GM21786 (cell line): ENCODE results near the gene LGI2.

Experiments
- ATAC-seq: cut with Tn5 transposase; IDR thresholded peaks from one replicate; pipeline ENCODE4 v1.9.1; 2021; ENCODE audit not compliant: unreplicated experiment

The LGI2 gene

DNA sequence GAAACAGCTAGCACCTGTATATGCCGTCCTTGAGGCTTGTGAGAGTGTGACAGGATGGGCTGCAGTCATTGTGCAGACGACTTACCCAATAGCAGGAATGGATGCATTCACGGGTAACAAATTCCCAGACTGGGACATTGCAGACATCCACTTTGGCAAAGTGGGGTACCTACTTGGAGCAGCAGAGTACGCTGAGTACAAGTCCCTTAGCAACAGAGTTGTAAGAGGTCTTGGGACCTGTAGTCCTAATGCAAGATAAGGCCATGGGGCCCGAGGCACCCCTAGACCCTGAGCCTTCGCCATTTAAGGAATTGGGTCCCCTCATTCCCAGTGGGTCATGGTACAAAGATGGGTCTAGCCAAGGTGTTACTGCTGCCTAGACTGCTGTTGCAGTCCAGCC lies 62.5 kb downstream of the LGI2 start:
- ATAC-seq = no peak

DNA sequence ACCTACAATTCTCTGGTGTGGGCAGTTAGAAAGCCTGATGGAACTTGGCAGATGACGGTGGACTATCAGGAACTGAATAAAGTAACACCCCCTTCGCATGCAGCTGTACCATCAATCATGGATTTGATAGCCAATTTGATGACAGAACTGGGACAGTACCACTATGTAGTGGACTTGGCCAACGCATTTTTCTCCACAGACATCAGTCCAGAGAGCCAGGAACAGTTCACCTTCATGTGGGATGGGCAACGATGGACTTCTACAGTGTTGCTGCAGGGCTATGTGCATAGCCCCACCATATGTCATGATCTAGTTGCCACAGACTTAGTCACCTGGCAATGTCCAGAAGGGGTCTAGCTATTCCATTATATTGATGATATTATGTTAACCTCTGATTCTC lies 63.4 kb downstream of the LGI2 start:
- ATAC-seq = no peak

DNA sequence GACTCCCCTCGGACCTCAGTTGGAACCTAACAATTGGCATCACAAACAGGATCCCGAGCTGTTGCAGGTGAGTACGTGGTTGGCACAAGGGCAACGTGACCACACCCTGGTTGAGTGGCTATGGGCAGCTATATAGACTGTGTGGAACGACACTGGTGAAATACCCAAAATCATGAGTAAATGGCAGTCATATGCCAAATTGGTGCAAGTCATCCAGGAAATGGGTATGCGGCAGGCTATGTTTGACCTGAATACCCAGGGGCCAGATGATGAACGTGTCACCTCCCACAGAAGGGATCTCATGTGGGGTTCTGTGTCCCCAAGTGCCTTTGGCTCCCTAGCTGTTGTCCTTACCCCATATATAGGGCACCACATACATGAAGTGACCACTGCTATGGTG lies 64.7 kb downstream of the LGI2 start:
- no peak for ATAC-seq

DNA sequence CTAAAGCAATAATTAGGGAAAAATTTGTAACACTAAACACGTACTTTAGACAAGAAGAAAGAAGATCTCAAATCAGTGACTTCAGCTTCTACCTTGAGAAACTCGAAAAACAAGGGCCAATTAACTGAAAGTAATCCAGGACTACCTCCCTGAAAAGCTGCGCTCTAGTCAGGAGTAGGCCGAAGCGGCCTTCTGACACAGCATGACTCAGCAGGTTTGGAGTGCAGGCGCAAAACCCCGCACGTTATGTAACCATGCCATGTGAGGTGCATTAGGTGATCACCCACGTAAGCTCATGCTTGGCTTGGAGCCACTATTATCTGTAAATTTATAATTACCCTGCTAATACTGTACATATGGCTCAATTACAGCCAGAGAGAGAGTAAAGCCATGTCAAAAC lies 65.1 kb downstream of the LGI2 start:
- no peak for ATAC-seq

DNA sequence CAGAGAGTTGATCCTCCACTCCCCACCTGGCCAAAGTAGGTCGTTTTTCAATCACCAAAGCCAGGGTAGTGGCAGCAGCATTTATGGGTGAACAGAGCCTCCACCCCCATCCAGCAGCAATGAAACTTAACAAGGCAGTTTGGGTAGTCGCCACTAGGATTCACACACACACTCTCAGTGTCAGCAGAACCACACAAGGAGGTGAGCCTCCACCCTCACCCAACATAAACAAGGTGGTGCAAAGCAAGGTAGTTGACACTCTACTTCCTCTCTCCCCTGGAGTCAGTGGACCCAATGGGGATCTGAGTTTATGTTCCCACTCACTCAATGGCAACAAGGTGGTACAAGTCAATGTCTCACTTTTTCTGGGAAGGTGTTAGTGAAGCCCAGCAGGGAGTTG lies 67.5 kb downstream of the LGI2 start:
- ATAC-seq = no peak

DNA sequence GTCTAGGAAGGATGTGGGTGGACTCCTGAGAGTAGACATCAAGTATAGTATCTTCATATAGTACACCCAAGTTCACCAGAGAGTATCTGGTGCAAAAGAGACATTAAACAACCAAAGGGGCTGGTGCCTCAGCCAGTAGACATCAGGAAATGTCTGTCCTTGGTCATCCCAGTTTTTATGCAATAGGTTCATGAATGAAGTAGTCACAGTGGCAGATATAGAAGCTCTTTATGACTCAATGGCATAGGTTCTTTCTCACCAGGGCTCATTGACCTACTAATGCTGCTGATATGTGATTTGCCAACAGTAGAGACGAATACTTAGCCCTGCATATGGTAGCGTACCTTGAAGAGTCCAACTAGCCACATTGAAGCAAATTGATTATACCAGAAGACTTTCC lies 72.9 kb downstream of the LGI2 start:
- ATAC-seq = no peak

DNA sequence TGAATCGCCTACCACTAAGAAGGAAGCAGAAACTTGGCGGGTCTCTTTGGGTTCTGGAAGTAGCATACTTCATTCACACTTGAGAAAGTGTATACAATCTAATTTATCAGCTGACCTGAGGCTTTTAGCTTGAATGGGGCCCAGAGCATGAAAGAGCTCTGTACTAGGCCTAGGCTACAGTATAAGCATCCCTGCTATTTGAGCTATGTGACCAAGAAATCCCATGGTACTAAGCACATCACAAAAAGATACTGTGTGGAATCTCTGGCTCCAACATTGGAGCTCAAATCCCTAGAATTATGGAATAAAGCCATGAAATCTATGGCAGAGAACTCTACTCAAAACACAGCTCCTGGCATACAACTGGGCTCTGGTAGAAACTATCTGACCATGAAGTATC lies 74.0 kb downstream of the LGI2 start:
- no peak for ATAC-seq

DNA sequence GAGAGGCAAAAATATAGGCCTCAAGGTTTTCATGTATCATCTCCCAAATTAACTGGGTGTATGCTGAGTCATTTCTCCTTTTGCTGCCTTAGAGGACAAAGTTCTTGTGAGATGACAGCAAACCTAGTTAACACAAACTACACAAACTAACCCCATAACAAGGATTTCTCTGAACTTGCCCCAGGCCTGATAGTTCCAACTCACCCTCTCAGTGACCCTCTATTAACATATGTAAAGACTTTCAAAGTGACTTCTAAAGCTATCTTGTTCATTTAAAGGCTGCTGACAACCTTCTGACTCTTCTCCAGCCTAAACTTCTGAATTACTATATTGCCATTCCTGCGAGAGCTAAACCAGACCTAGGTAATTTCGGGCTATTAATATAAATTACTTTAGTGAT lies 74.7 kb downstream of the LGI2 start:
- no peak for ATAC-seq

DNA sequence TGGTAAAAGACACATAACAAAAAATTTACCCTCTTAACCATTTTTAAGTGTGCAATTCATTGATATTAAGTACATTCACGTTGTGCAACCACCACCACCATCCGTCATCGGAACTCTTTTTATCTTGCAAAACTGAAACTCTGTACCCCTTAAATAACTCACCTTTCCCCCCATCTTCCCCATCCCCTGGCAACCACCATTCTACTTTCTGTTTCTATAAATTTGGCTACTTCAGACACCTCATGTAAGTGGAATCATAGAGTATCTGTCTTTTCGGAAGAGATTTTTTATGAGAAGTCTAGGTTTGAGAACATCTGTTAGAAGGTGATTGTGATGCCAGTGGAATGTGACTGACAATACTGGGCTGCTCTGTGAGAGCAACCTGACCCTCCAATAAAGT lies 78.1 kb downstream of the LGI2 start:
- ATAC-seq = no peak

DNA sequence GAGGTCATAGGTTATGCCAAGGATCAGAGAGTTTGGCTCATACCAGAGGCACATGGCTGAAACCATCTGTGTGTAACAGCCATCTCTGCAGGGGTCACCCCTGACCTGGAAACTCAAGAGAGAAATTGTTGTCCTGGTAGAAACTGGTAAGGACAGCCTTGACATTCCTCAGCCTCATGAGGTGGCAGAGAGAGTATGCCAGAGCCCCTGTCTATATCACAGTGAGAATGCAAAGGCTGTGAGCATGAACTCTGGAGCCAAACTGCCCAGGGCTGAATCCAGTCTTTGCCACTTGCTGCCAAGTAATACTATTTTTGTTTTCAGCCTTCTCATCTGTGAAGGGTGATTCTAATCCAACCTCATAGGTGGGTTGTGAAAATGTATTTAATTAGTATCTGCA lies 80.8 kb downstream of the LGI2 start:
- ATAC-seq = no peak
